Caco-2 (cell line): ENCODE data around the gene LXN. TPM values are rescaled to one million over a fixed set of nuclear protein-coding genes. Genes with fewer than 3 reads are reported as not detected.

Source experiments
- BruUV-seq: library from RNA; stranded (reverse); fragments of 400-500 nt; replicated peaks from 2 replicates; lab custom pipeline; 2021; lab: Mats Ljungman, UMichigan
- CTCF ChIA-PET: fragments of 300-600 bp; sonication (Branson Sonifier 250); formaldehyde crosslinking; loops from one replicate; lab custom pipeline; 2022; ENCODE audit warnings: antibody characterized with exemption; lab: Charles Lee
- POLR2A ChIA-PET: fragments of 300-600 bp; sonication (Branson Sonifier 250); formaldehyde crosslinking; loops from one replicate; lab custom pipeline; 2022; ENCODE audit warnings: antibody characterized with exemption; lab: Charles Lee
- DNase-seq, 2 experiments: peaks; one replicate each; pipeline versions ENCODE4 v3.0.0 to v3.0.0-alpha.2; 2020 to 2022
- H3K27me3 ChIP-seq: replicated peaks from 2 replicates; pipeline ENCODE4 v1.6.0; 2011; ENCODE audit warnings: low read length; ENCODE audit not compliant: control insufficient read depth, insufficient read depth
- H3K36me3 ChIP-seq: 2 replicates; pipeline ENCODE4 v1.5.1; 2011; ENCODE audit warnings: low read length; ENCODE audit not compliant: control insufficient read depth, insufficient read depth
- H3K4me1 ChIP-seq: fragments of 250-450 bp; sonication (Bioruptor Pico); 2 replicates; pipeline ENCODE4 v1.5.1; 2020; ENCODE audit warnings: mild to moderate bottlenecking
- H3K4me3 ChIP-seq: 2 replicates; pipeline ENCODE4 v1.5.1; 2011; ENCODE audit warnings: low read depth, mild to moderate bottlenecking, control low read depth, low read length
- H3K9me3 ChIP-seq: fragments of 250-450 bp; sonication (Bioruptor Pico); 2 replicates; pipeline ENCODE4 v1.5.1; 2020; ENCODE audit warnings: mild to moderate bottlenecking, moderate library complexity
- H3K27ac Mint-ChIP-seq: one replicate; pipeline ENCODE4 v1.8.0; 2022; ENCODE audit warnings: mixed read lengths; ENCODE audit not compliant: unreplicated experiment
- H3K27me3 Mint-ChIP-seq: one replicate; pipeline ENCODE4 v1.8.0; 2022; ENCODE audit warnings: mixed read lengths; ENCODE audit not compliant: insufficient read depth, unreplicated experiment
- H3K36me3 Mint-ChIP-seq: one replicate; pipeline ENCODE4 v1.8.0; 2022; ENCODE audit warnings: mild to moderate bottlenecking, mixed read lengths; ENCODE audit not compliant: insufficient read depth, unreplicated experiment
- H3K4me1 Mint-ChIP-seq: one replicate; pipeline ENCODE4 v1.8.0; 2022; ENCODE audit warnings: low read depth, mixed read lengths; ENCODE audit not compliant: unreplicated experiment
- H3K4me3 Mint-ChIP-seq: one replicate; pipeline ENCODE4 v1.8.0; 2022; ENCODE audit warnings: mild to moderate bottlenecking, moderate library complexity, mixed read lengths; ENCODE audit not compliant: unreplicated experiment
- H3K9me3 Mint-ChIP-seq: one replicate; pipeline ENCODE4 v1.8.0; 2022; ENCODE audit warnings: mixed read lengths; ENCODE audit not compliant: unreplicated experiment
- intact Hi-C: fragments of 100-400 bp; cut with micrococcal nuclease; formaldehyde crosslinking; loops from one replicate; pipeline ENCODE4 v1.10.0; 2022; ENCODE audit not compliant: unreplicated experiment
- total RNA-seq: library from RNA; stranded (reverse); gene quantifications from 2 replicates; pipeline ENCODE4 v1.2.3, GENCODE V29; 2022
- TF ChIP-seq, protein P1 (sequence below), 2 experiments: fragments of 200-600 bp in 1 of 2; IDR thresholded peaks; 1 replicate in 1 of 2; 2 replicates in 1 of 2; pipeline versions ENCODE4 v1.5.1 to v1.8.0; 2011 to 2022; ENCODE audit warnings: antibody characterized with exemption in 1 of 2, control low read depth in 1 of 2, inconsistent platforms in 1 of 2, low read depth in 1 of 2, low read length in 1 of 2, mild to moderate bottlenecking in 1 of 2, moderate library complexity in 1 of 2; ENCODE audit not compliant: insufficient read depth in 1 of 2, severe bottlenecking in 1 of 2, unreplicated experiment in 1 of 2

LXN gene
- total RNA-seq, 1 experiment from 2014 or later, result not detected

DNA sequence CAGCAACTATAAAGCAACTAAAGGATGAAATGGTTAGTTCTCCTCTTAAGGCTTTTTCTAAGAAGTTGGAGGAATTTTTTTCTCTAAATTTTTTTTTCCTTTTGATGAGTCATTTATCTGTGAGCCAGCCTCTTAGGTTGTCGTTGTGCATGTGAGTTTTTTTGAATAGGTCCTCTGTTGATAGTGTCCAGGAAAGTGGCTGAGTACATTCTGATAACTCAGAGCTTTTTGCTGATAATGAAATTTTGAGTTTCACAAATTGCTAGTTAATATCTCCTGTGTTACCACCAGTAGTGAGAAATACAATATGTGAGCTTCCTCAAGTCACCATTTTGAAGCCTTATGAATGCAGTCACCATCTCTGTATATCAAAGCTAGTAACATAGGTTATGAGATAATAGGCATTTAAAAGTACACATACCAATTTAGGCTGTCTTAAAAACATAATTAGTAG is 7.1 kb upstream of the LXN start:
- no peaks in the 10 kb centered on the region for H3K36me3 Mint-ChIP-seq
- DNase-seq, result no peak
- H3K9me3 Mint-ChIP-seq, result no peaks in the 10 kb centered on the region
- Histone ChIP-seq H3K36me3 (no peaks in the 10 kb centered on the region), H3K4me3 (no peak overlapping the region), H3K9me3 (no peaks in the 10 kb centered on the region), H3K4me1 (no peaks in the 10 kb centered on the region), H3K27me3 (no peaks in the 10 kb centered on the region)
- H3K27ac Mint-ChIP-seq, result no peak overlapping the region
- H3K4me3 Mint-ChIP-seq, result no peak overlapping the region
- TF ChIP-seq, protein P1, sequence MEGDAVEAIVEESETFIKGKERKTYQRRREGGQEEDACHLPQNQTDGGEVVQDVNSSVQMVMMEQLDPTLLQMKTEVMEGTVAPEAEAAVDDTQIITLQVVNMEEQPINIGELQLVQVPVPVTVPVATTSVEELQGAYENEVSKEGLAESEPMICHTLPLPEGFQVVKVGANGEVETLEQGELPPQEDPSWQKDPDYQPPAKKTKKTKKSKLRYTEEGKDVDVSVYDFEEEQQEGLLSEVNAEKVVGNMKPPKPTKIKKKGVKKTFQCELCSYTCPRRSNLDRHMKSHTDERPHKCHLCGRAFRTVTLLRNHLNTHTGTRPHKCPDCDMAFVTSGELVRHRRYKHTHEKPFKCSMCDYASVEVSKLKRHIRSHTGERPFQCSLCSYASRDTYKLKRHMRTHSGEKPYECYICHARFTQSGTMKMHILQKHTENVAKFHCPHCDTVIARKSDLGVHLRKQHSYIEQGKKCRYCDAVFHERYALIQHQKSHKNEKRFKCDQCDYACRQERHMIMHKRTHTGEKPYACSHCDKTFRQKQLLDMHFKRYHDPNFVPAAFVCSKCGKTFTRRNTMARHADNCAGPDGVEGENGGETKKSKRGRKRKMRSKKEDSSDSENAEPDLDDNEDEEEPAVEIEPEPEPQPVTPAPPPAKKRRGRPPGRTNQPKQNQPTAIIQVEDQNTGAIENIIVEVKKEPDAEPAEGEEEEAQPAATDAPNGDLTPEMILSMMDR (IDR thresholded peaks at IDR 0.05; ENCODE audit: insufficient read depth in 1 of 2, low read depth in 1 of 2, low read length in 1 of 2, severe bottlenecking in 1 of 2, unreplicated experiment in 1 of 2), result no peak
- POLR2A ChIA-PET, result no interaction called here
- intact Hi-C loops, result no loop called here
- no TSS peak for BruUV-seq
- CTCF ChIA-PET, result no interaction called here
- H3K4me1 Mint-ChIP-seq, result no peaks in the 10 kb centered on the region
- H3K27me3 Mint-ChIP-seq, result no peaks in the 10 kb centered on the region

DNA sequence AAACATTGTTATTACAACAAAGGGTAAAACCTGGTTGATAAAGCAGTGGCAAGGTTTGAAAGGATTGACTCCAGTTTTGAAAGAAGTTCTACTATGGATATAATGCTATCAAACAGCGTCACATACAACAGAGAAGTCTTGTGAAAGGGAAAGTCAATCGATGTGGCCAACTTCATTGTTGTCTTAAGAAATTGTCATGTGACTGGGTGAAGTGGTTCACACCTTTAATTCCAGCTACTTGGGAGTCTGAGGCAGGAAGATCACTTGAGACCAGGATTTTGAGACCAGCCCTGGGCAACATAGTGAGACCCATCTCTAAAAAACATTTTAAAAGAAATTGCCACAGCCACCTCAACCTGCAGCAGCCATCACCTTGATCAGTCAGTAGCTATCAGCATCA is 6.2 kb upstream of the LXN start:
- Histone ChIP-seq H3K4me1 (no peaks in the 10 kb centered on the region), H3K27me3 (no peaks in the 10 kb centered on the region), H3K36me3 (no peaks in the 10 kb centered on the region), H3K4me3 (no peak overlapping the region), H3K9me3 (no peaks in the 10 kb centered on the region)
- Mint-ChIP-seq H3K4me3 (no peak overlapping the region), H3K4me1 (no peaks in the 10 kb centered on the region), H3K9me3 (no peaks in the 10 kb centered on the region), H3K36me3 (peaks cover 8% of the 10 kb centered on the region), H3K27me3 (no peaks in the 10 kb centered on the region), H3K27ac (no peak overlapping the region)
- intact Hi-C loops, result no loop called here
- ChIA-PET CTCF (no interaction called here), POLR2A (no interaction called here)
- BruUV-seq, result no TSS peak
- DNase-seq, result no peak
- TF ChIP-seq, protein P1 (IDR thresholded peaks at IDR 0.05; ENCODE audit: insufficient read depth in 1 of 2, low read depth in 1 of 2, low read length in 1 of 2, severe bottlenecking in 1 of 2, unreplicated experiment in 1 of 2), result no peak

DNA sequence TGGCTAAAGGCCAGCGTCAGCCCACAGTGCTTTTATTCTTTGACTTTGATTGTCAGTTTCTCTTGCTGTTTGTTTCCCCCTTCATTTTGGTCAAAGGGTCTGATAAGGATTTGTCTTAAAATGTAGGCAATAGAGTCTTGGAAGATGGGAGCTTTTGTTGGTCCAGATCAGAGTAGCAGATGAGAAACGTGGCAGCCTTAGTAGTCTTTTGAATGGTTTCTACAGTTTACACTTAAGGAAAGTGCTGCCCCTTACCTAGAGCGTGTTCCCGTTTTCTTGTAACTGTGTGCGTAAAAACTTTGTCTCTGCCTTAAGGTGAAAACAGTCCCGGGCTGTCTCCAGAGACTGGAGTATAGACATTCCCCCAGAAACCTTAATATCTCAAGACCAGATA is 630 bp downstream of the LXN start:
- H3K9me3 Mint-ChIP-seq, result no peaks in the 10 kb centered on the region
- no peaks in the 10 kb centered on the region for H3K4me1 Mint-ChIP-seq
- TF ChIP-seq, protein P1 (IDR thresholded peaks at IDR 0.05; ENCODE audit: insufficient read depth in 1 of 2, low read depth in 1 of 2, low read length in 1 of 2, severe bottlenecking in 1 of 2, unreplicated experiment in 1 of 2), result no peak
- no peak overlapping the region for H3K27ac Mint-ChIP-seq
- no peaks in the 10 kb centered on the region for H3K4me1 ChIP-seq
- H3K4me3 Mint-ChIP-seq, result no peak overlapping the region
- no peaks in the 10 kb centered on the region for H3K36me3 ChIP-seq
- ChIA-PET CTCF (interaction anchor here (0.5 kb wide), 1 partner anchor 562 kb away, joined by 4 read pairs; the partner anchor contains the start of gene RSRC1), POLR2A (no interaction called here)
- no peaks in the 10 kb centered on the region for H3K27me3 Mint-ChIP-seq
- no peak for DNase-seq
- no peaks in the 10 kb centered on the region for H3K9me3 ChIP-seq
- H3K4me3 ChIP-seq, result no peak overlapping the region
- H3K36me3 Mint-ChIP-seq, result peaks cover 24% of the 10 kb centered on the region
- intact Hi-C loops, result loop anchor here (2.0 kb wide), 1 partner anchor 119 kb away; no protein-coding TSS in a partner anchor
- no TSS peak for BruUV-seq
- no peaks in the 10 kb centered on the region for H3K27me3 ChIP-seq
